Measurements from ENCODE around the gene U2SURP. TPM values are rescaled to one million over a fixed set of nuclear protein-coding genes. Genes with fewer than 3 reads are reported as not detected.
"Not testable (repeated sequence)": the region's sequence is repeated elsewhere in the genome, so short reads cannot be mapped to it uniquely, and the experiment has no call there.

U2SURP gene
- total RNA-seq, 2 experiments from 2014 or later = 106 to 120 TPM

- Mint-ChIP-seq H3K9me3 (no peaks in the 10 kb centered on the region), H3K36me3 (ENCODE audit: low read depth) (peaks cover 9% of the 10 kb centered on the region), H3K27ac (peak overlapping the region; percentile 96), H3K4me3 (peak overlapping the region; percentile 96), H3K27me3 (no peaks in the 10 kb centered on the region), H3K4me1 (peaks cover 50% of the 10 kb centered on the region)
- ChIA-PET CTCF (interaction anchor here (0.6 to 3.8 kb wide), 9 partner anchors 11 to 970 kb away, joined by 3 to 49 read pairs (median 4); partner anchors contain the start of gene DIPK2A), POLR2A (interaction anchor here (0.8 to 4.5 kb wide), 19 partner anchors 11 to 972 kb away, joined by 3 to 97 read pairs (median 8); partner anchors contain the start of genes ATR, CHST2, DIPK2A and PLS1)
- peak; percentile 38 for DNase-seq
These were observed 828 bp downstream of the U2SURP start for GRCh38 chr3:143002083-143002712.

GRCh38 chr3:143002727-143003126, 1.4 kb downstream of the U2SURP start:
- CTCF ChIA-PET = interaction anchor here (1.3 to 3.8 kb wide), 5 partner anchors 11 to 969 kb away, joined by 3 to 49 read pairs (median 7); partner anchors contain the start of gene DIPK2A

GRCh38 chr3:143004823-143005222, 3.5 kb downstream of the U2SURP start:
- ChIA-PET CTCF (interaction anchor here (0.5 to 0.6 kb wide), 2 partner anchors 85 to 176 kb away, joined by 3 read pairs; no protein-coding TSS in a partner anchor), POLR2A (no interaction called here)
- no peaks in the 10 kb centered on the region for H3K9me3 Mint-ChIP-seq
- no peak for DNase-seq
- peak overlapping the region; percentile 14 for H3K4me3 Mint-ChIP-seq
- peaks cover 9% of the 10 kb centered on the region for H3K36me3 Mint-ChIP-seq (ENCODE audit: low read depth)
- H3K4me1 Mint-ChIP-seq = peaks cover 60% of the 10 kb centered on the region
- no peak overlapping the region for H3K27ac Mint-ChIP-seq
- no peaks in the 10 kb centered on the region for H3K27me3 Mint-ChIP-seq

More at GRCh38 chr3:143002727-143003126, 1.4 kb downstream of the U2SURP start:
- peak overlapping the region; percentile 96 for H3K27ac Mint-ChIP-seq
- no peak for DNase-seq
- POLR2A ChIA-PET = interaction anchor here (0.9 to 4.5 kb wide), 13 partner anchors 10 to 969 kb away, joined by 3 to 97 read pairs (median 11); partner anchors contain the start of genes ATR, CHST2, DIPK2A and SLC9A9
- peaks cover 9% of the 10 kb centered on the region for H3K36me3 Mint-ChIP-seq (ENCODE audit: low read depth)
- H3K27me3 Mint-ChIP-seq = no peaks in the 10 kb centered on the region
- peaks cover 53% of the 10 kb centered on the region for H3K4me1 Mint-ChIP-seq
- H3K9me3 Mint-ChIP-seq = no peaks in the 10 kb centered on the region
- H3K4me3 Mint-ChIP-seq = peak overlapping the region; percentile 96

GRCh38 chr3:143010024-143010423, 8.7 kb downstream of the U2SURP start:
- DNase-seq = no peak
- CTCF ChIA-PET = interaction anchor here (6.9 kb wide), 1 partner anchor 8 kb away, joined by 49 read pairs; the partner anchor contains the start of gene U2SURP

GRCh38 chr3:143011705-143012104, 10.3 kb downstream of the U2SURP start:
- ChIA-PET CTCF (interaction anchor here (6.9 kb wide), 1 partner anchor 10 kb away, joined by 49 read pairs; the partner anchor contains the start of gene U2SURP), POLR2A (interaction anchor here (1.0 to 8.1 kb wide), 2 partner anchors 10 to 433 kb away, joined by 3 to 97 read pairs; partner anchors contain the start of genes ATR and U2SURP)
- no peak for DNase-seq
- Mint-ChIP-seq H3K9me3 (no peaks in the 10 kb centered on the region), H3K4me3 (peak overlapping the region; percentile 33), H3K4me1 (peaks cover 46% of the 10 kb centered on the region), H3K27me3 (no peaks in the 10 kb centered on the region), H3K36me3 (ENCODE audit: low read depth) (peaks cover 25% of the 10 kb centered on the region), H3K27ac (peak overlapping the region; percentile 67)

More at GRCh38 chr3:143010024-143010423, 8.7 kb downstream of the U2SURP start:
- Mint-ChIP-seq H3K27me3 (no peaks in the 10 kb centered on the region), H3K36me3 (ENCODE audit: low read depth) (peaks cover 29% of the 10 kb centered on the region), H3K9me3 (no peaks in the 10 kb centered on the region), H3K4me1 (peaks cover 61% of the 10 kb centered on the region), H3K27ac (no peak overlapping the region), H3K4me3 (no peak overlapping the region)
- POLR2A ChIA-PET = interaction anchor here (8.1 kb wide), 1 partner anchor 9 kb away, joined by 97 read pairs; the partner anchor contains the start of gene U2SURP

GRCh38 chr3:143014921-143015320, 13.6 kb downstream of the U2SURP start:
- POLR2A ChIA-PET = interaction anchor here (8.1 kb wide), 1 partner anchor 14 kb away, joined by 97 read pairs; the partner anchor contains the start of gene U2SURP
- Mint-ChIP-seq H3K9me3 (no peaks in the 10 kb centered on the region), H3K27ac (no peak overlapping the region), H3K27me3 (no peaks in the 10 kb centered on the region), H3K4me3 (no peak overlapping the region), H3K4me1 (peaks cover 28% of the 10 kb centered on the region), H3K36me3 (ENCODE audit: low read depth) (peaks cover 46% of the 10 kb centered on the region)
- CTCF ChIA-PET = interaction anchor here (1.6 to 6.9 kb wide), 3 partner anchors 8 to 14 kb away, joined by 5 to 49 read pairs (median 7); partner anchors contain the start of gene U2SURP
- no peak for DNase-seq

GRCh38 chr3:143016321-143016972, 15.1 kb downstream of the U2SURP start:
- Mint-ChIP-seq H3K27me3 (no peaks in the 10 kb centered on the region), H3K27ac (no peak overlapping the region), H3K4me3 (no peak overlapping the region), H3K4me1 (peaks cover 17% of the 10 kb centered on the region), H3K36me3 (ENCODE audit: low read depth) (peaks cover 58% of the 10 kb centered on the region), H3K9me3 (no peaks in the 10 kb centered on the region)
- POLR2A ChIA-PET = interaction anchor here (8.1 kb wide), 1 partner anchor 15 kb away, joined by 97 read pairs; the partner anchor contains the start of gene U2SURP
- DNase-seq = no peak
- CTCF ChIA-PET = interaction anchor here (0.8 to 6.9 kb wide), 7 partner anchors 8 to 188 kb away, joined by 3 to 49 read pairs (median 5); partner anchors contain the start of gene U2SURP

- Mint-ChIP-seq H3K4me1 (no peaks in the 10 kb centered on the region), H3K36me3 (ENCODE audit: low read depth) (peaks cover 74% of the 10 kb centered on the region), H3K9me3 (no peaks in the 10 kb centered on the region), H3K27me3 (no peaks in the 10 kb centered on the region), H3K4me3 (no peak overlapping the region), H3K27ac (no peak overlapping the region)
- no peak for DNase-seq
- CTCF ChIA-PET = interaction anchor here (1.3 kb wide), 1 partner anchor 8 kb away, joined by 5 read pairs; no protein-coding TSS in a partner anchor
- POLR2A ChIA-PET = no interaction called here
These were observed 23.1 kb downstream of the U2SURP start for GRCh38 chr3:143024351-143024960.

GRCh38 chr3:143031327-143031726, 30.0 kb downstream of the U2SURP start:
- Mint-ChIP-seq H3K4me1 (peaks cover 7% of the 10 kb centered on the region), H3K27me3 (no peaks in the 10 kb centered on the region), H3K4me3 (no peak overlapping the region), H3K36me3 (ENCODE audit: low read depth) (peaks cover 57% of the 10 kb centered on the region), H3K27ac (no peak overlapping the region), H3K9me3 (no peaks in the 10 kb centered on the region)
- CTCF ChIA-PET = interaction anchor here (0.7 kb wide), 1 partner anchor 14 kb away, joined by 4 read pairs; no protein-coding TSS in a partner anchor
- POLR2A ChIA-PET = interaction anchor here (1.0 kb wide), 1 partner anchor 30 kb away, joined by 3 read pairs; the partner anchor contains the start of gene U2SURP
- DNase-seq = no peak

GRCh38 chr3:143031796-143032387, 30.5 kb downstream of the U2SURP start:
- CTCF ChIA-PET, POLR2A ChIA-PET, DNase-seq, H3K4me3 Mint-ChIP-seq, H3K27me3 Mint-ChIP-seq, H3K27ac Mint-ChIP-seq, H3K9me3 Mint-ChIP-seq: not testable (repeated sequence)
- Mint-ChIP-seq H3K4me1 (peaks cover 11% of the 10 kb centered on the region), H3K36me3 (ENCODE audit: low read depth) (peaks cover 61% of the 10 kb centered on the region)

GRCh38 chr3:143035466-143036211, 34.3 kb downstream of the U2SURP start:
- Mint-ChIP-seq H3K4me3 (no peak overlapping the region), H3K27me3 (no peaks in the 10 kb centered on the region), H3K36me3 (ENCODE audit: low read depth) (peaks cover 54% of the 10 kb centered on the region), H3K27ac (no peak overlapping the region), H3K9me3 (no peaks in the 10 kb centered on the region), H3K4me1 (peaks cover 12% of the 10 kb centered on the region)
- ChIA-PET POLR2A (interaction anchor here (1.4 kb wide), 1 partner anchor 34 kb away, joined by 8 read pairs; the partner anchor contains the start of gene U2SURP), CTCF (interaction anchor here (0.8 to 1.0 kb wide), 2 partner anchors 19 to 34 kb away, joined by 3 read pairs; partner anchors contain the start of gene U2SURP)
- DNase-seq = no peak
